HepG2 (cell line): ENCODE results near the gene ARHGAP35. TPM values are rescaled to one million over a fixed set of nuclear protein-coding genes. Genes with fewer than 3 reads are reported as not detected.

Source experiments
- ATM ChIP-seq: fragments of 450-650 bp; IDR thresholded peaks from 2 replicates; pipeline ENCODE4 v1.7.1; 2017; ENCODE audit warnings: mild to moderate bottlenecking, borderline replicate concordance
- CREBL2 ChIP-seq: sonication (generic); formaldehyde crosslinking; IDR thresholded peaks from 2 replicates; pipeline ENCODE4 v1.8.1; 2023; ENCODE audit warnings: missing genetic modification reagents, mild to moderate bottlenecking, borderline replicate concordance
- HOXA5 ChIP-seq: sonication (generic); formaldehyde crosslinking; IDR thresholded peaks from 2 replicates; pipeline ENCODE4 v1.4.0; 2020; ENCODE audit warnings: missing genetic modification reagents
- PHF21A ChIP-seq: sonication (generic); formaldehyde crosslinking; IDR thresholded peaks from 2 replicates; pipeline ENCODE4 v1.5.0; 2020; ENCODE audit warnings: mild to moderate bottlenecking, missing genetic modification reagents
- SAFB2 ChIP-seq: sonication (generic); formaldehyde crosslinking; IDR thresholded peaks from 2 replicates; pipeline ENCODE4 v1.5.1; 2020; ENCODE audit warnings: missing genetic modification reagents, low read depth, mild to moderate bottlenecking, borderline replicate concordance
- SMARCC2 ChIP-seq: fragments of 450-650 bp; IDR thresholded peaks from 2 replicates; pipeline ENCODE4 v1.6.1; 2017; ENCODE audit warnings: antibody characterized with exemption, mild to moderate bottlenecking
- ZMAT3 ChIP-seq: sonication (generic); formaldehyde crosslinking; conservative IDR thresholded peaks from 2 replicates; pipeline ENCODE4 v1.7.0; 2021; ENCODE audit warnings: missing genetic modification reagents
- ZNF446 ChIP-seq: sonication (generic); formaldehyde crosslinking; IDR thresholded peaks from 2 replicates; pipeline ENCODE4 v1.5.0; 2020; ENCODE audit warnings: mild to moderate bottlenecking, missing genetic modification reagents
- ZNF496 ChIP-seq: sonication (generic); formaldehyde crosslinking; IDR thresholded peaks from 2 replicates; pipeline ENCODE4 v1.8.1; 2023; ENCODE audit warnings: mild to moderate bottlenecking, moderate library complexity, missing genetic modification reagents; ENCODE audit not compliant: insufficient replicate concordance
- ZNF562 ChIP-seq: sonication (generic); formaldehyde crosslinking; IDR thresholded peaks from 2 replicates; pipeline ENCODE4 v1.8.0; 2022; ENCODE audit warnings: missing genetic modification reagents, borderline replicate concordance
- ZNF7 ChIP-seq: IDR thresholded peaks from 2 replicates; pipeline ENCODE4 v1.6.1; 2016; ENCODE audit warnings: missing biosample characterization, missing genetic modification reagents
- ZSCAN31 ChIP-seq: sonication (generic); formaldehyde crosslinking; IDR thresholded peaks from 2 replicates; pipeline ENCODE4 v1.5.0; 2020; ENCODE audit warnings: low read depth, mild to moderate bottlenecking, missing genetic modification reagents
- polyA plus RNA-seq, 8 experiments: library from polyadenylated mRNA; depleted of rRNA in 3 of 8; stranded (reverse) in 7 of 8; unstranded in 1 of 8; fragments of >200 nt; fragmentation: Illumina TruSeq in 4 of 8; extraction: Trizol in 4 of 8; gene quantifications; 2 replicates each; pipeline versions ENCODE4 v1.2.1 to v1.2.3, GENCODE V29; 2011 to 2016; ENCODE audit warnings: low read depth in 4 of 8, missing spikeins in 1 of 8, mixed read lengths in 1 of 8; ENCODE audit not compliant: insufficient read depth in 1 of 8
- total RNA-seq, 5 experiments: library from RNA; depleted of rRNA; stranded (reverse); fragments of >200 nt; fragmentation: Illumina TruSeq; extraction: Trizol; gene quantifications; 2 replicates each; pipeline ENCODE4 v1.2.3, GENCODE V29; 2016; ENCODE audit warnings: low read depth in 1 of 5
- TF ChIP-seq, protein P1 (sequence below): IDR thresholded peaks from 2 replicates; pipeline ENCODE4 v1.6.1; 2012; ENCODE audit warnings: low read depth, low read length, improper control_type of control experiment
- TF ChIP-seq, protein P2 (sequence below): IDR thresholded peaks from 2 replicates; pipeline ENCODE4 v1.6.1; 2016; ENCODE audit warnings: missing compliant biosample characterization, missing genetic modification reagents, borderline replicate concordance
- TF ChIP-seq, protein P3 (sequence below): sonication (generic); formaldehyde crosslinking; IDR thresholded peaks from 2 replicates; pipeline ENCODE4 v1.5.1; 2020; ENCODE audit warnings: mild to moderate bottlenecking, missing genetic modification reagents, moderate library complexity
- TF ChIP-seq, protein P4 (sequence below): fragments of 450-650 bp; IDR thresholded peaks from 2 replicates; pipeline ENCODE4 v1.6.1; 2016
- TF ChIP-seq, protein P5 (sequence below): sonication (generic); formaldehyde crosslinking; IDR thresholded peaks from 2 replicates; pipeline ENCODE4 v1.8.0; 2022; ENCODE audit warnings: low read depth, missing genetic modification reagents

The ARHGAP35 gene
- total and polyA plus RNA-seq, 2 of the 13 experiments (the other 11 are each of a cell fraction or from before 2014, with no cell fraction given): 30.1 to 30.2 TPM

DNA sequence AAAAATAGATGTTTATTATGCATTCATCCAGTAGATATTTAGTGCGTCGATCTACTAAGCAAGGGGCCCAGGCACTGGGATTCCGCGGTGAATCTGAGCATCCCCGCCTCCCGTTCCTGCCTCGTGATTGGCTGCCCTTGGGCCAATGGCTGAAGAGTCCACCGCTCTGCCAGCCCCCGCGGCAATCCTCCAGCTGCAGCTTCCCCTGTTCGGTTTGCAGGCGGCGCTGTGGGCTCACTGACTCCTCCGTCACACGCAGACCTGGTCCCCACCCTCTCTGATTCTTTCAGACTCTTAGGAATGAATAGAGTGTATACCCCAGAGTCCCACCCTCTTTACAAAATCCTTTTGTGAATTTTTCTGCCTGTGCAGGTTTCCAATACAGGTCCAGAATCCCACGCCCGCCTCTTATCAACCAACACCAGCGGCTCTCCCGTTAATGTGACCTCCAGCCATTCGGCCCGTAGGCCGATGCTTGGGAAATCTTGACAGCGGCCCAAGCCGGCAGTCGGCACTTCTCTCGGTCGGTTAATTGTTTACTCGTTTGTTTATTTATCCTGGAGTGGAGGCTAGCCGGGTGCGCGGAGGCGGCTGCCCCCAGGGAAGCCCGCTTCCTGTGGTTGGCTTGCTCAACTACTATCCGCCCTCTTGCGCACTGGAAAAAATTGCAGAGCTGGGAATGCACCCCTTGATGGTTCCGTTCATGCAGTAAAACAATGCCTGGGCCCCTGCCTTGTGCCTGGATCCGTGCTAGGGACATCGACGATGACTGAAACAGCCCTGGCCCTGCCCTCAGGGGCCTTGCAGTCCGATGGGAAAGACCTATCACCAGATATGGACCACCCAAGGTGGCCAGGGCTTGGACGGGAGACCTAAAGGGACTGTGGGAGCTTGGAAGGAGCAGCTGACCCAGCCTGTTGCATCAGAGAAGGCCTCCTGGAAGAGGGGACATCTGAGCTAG is 4.5 kb upstream of the ARHGAP35 start (continued):
- TF ChIP-seq, protein P1, sequence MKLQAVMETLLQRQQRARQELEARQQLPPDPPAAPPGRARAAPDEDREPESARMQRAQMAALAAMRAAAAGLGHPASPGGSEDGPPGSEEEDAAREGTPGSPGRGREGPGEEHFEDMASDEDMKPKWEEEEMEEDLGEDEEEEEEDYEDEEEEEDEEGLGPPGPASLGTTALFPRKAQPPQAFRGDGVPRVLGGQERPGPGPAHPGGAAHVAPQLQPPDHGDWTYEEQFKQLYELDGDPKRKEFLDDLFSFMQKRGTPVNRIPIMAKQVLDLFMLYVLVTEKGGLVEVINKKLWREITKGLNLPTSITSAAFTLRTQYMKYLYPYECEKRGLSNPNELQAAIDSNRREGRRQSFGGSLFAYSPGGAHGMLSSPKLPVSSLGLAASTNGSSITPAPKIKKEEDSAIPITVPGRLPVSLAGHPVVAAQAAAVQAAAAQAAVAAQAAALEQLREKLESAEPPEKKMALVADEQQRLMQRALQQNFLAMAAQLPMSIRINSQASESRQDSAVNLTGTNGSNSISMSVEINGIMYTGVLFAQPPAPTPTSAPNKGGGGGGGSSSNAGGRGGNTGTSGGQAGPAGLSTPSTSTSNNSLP: peak; percentile 27; the same call in 1 of the 2 replicates
- TF ChIP-seq PHF21A (CRISPR knock-in tag) (peak; percentile 81), CREBL2 (CRISPR knock-in tag) (no peak), ZNF446 (CRISPR knock-in tag) (no peak), ZSCAN31 (no peak; the same call in 1 of the 2 replicates), ZMAT3 (0 out of 2 replicates have a peak, but pooled peaks have one; percentile 22), HOXA5 (CRISPR knock-in tag) (peak; percentile 29; the same call in 1 of the 2 replicates), ZNF496 (CRISPR knock-in tag) (no peak), SAFB2 (CRISPR knock-in tag) (no peak), ATM (no peak), ZNF562 (CRISPR knock-in tag) (no peak), SMARCC2 (no peak), ZNF7 (CRISPR knock-in tag) (no peak)
- TF ChIP-seq, protein P2, sequence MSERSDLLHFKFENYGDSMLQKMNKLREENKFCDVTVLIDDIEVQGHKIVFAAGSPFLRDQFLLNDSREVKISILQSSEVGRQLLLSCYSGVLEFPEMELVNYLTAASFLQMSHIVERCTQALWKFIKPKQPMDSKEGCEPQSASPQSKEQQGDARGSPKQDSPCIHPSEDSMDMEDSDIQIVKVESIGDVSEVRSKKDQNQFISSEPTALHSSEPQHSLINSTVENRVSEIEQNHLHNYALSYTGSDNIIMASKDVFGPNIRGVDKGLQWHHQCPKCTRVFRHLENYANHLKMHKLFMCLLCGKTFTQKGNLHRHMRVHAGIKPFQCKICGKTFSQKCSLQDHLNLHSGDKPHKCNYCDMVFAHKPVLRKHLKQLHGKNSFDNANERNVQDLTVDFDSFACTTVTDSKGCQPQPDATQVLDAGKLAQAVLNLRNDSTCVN (CRISPR knock-in tag): 0 out of 2 replicates have a peak, but pooled peaks have one; percentile 26
- TF ChIP-seq, protein P3, sequence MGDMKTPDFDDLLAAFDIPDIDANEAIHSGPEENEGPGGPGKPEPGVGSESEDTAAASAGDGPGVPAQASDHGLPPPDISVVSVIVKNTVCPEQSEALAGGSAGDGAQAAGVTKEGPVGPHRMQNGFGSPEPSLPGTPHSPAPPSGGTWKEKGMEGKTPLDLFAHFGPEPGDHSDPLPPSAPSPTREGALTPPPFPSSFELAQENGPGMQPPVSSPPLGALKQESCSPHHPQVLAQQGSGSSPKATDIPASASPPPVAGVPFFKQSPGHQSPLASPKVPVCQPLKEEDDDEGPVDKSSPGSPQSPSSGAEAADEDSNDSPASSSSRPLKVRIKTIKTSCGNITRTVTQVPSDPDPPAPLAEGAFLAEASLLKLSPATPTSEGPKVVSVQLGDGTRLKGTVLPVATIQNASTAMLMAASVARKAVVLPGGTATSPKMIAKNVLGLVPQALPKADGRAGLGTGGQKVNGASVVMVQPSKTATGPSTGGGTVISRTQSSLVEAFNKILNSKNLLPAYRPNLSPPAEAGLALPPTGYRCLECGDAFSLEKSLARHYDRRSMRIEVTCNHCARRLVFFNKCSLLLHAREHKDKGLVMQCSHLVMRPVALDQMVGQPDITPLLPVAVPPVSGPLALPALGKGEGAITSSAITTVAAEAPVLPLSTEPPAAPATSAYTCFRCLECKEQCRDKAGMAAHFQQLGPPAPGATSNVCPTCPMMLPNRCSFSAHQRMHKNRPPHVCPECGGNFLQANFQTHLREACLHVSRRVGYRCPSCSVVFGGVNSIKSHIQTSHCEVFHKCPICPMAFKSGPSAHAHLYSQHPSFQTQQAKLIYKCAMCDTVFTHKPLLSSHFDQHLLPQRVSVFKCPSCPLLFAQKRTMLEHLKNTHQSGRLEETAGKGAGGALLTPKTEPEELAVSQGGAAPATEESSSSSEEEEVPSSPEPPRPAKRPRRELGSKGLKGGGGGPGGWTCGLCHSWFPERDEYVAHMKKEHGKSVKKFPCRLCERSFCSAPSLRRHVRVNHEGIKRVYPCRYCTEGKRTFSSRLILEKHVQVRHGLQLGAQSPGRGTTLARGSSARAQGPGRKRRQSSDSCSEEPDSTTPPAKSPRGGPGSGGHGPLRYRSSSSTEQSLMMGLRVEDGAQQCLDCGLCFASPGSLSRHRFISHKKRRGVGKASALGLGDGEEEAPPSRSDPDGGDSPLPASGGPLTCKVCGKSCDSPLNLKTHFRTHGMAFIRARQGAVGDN (CRISPR knock-in tag): peak; percentile 83
- TF ChIP-seq, protein P4, sequence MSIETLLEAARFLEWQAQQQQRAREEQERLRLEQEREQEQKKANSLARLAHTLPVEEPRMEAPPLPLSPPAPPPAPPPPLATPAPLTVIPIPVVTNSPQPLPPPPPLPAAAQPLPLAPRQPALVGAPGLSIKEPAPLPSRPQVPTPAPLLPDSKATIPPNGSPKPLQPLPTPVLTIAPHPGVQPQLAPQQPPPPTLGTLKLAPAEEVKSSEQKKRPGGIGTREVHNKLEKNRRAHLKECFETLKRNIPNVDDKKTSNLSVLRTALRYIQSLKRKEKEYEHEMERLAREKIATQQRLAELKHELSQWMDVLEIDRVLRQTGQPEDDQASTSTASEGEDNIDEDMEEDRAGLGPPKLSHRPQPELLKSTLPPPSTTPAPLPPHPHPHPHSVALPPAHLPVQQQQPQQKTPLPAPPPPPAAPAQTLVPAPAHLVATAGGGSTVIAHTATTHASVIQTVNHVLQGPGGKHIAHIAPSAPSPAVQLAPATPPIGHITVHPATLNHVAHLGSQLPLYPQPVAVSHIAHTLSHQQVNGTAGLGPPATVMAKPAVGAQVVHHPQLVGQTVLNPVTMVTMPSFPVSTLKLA: no peak
- TF ChIP-seq, protein P5, sequence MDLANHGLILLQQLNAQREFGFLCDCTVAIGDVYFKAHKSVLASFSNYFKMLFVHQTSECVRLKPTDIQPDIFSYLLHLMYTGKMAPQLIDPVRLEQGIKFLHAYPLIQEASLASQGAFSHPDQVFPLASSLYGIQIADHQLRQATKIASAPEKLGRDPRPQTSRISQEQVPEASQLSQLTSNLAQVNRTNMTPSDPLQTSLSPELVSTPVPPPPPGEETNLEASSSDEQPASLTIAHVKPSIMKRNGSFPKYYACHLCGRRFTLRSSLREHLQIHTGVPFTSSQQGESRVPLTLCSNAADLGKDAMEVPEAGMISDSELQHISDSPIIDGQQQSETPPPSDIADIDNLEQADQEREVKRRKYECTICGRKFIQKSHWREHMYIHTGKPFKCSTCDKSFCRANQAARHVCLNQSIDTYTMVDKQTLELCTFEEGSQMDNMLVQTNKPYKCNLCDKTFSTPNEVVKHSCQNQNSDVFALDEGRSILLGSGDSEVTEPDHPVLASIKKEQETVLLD (CRISPR knock-in tag): 0 out of 2 replicates have a peak, but pooled peaks have one; percentile 27
